Motor neuron (in vitro differentiated cells): Measurements from ENCODE around the gene UROC1. TPM values are rescaled to one million over a fixed set of nuclear protein-coding genes. Genes with fewer than 3 reads are reported as not detected.

Experiments used
- ATAC-seq, 8 experiments: fragments of 200-7000 bp; cut with Tn5 transposase; replicated peaks in 6 of 8; 2 replicates each; pipeline ENCODE4 v1.8.0; 2021; ENCODE audit warnings: mild to moderate bottlenecking in 8 of 8, moderate library complexity in 8 of 8
- H3K27ac ChIP-seq, 2 donors: fragments of 250-450 bp; sonication (Bioruptor Pico); 2 replicates each; pipeline ENCODE4 v1.9.0; 2021; ENCODE audit warnings: antibody characterized with exemption in 2 of 2, mild to moderate bottlenecking in 2 of 2, moderate library complexity in 1 of 2
- H3K4me1 ChIP-seq, 2 donors: fragments of 250-450 bp; sonication (Bioruptor Pico); replicated peaks in 1 of 2; 2 replicates each; pipeline ENCODE4 v1.6.1; 2021; ENCODE audit warnings: antibody characterized with exemption in 2 of 2, mild to moderate bottlenecking in 2 of 2, moderate library complexity in 1 of 2
- H3K4me3 ChIP-seq, 5 donors: fragments of 250-450 bp; sonication (Bioruptor Pico); 2 replicates each; pipeline ENCODE4 v1.9.0; 2021; ENCODE audit warnings: antibody characterized with exemption in 5 of 5, mild to moderate bottlenecking in 5 of 5, moderate library complexity in 4 of 5
- WGBS, 10 experiments: fragments of 450-650 bp; shearing (Covaris generic); methylation state at CpG; one replicate each; pipeline ENCODE4 v1.0.0; 2022; 5-methylcytosine and 5-hydroxymethylcytosine counted together
- in situ Hi-C, 9 experiments: fragments of 400-800 bp; cut with MboI; loops; one replicate each; pipeline ENCODE4 v1.15.0; 2021; ENCODE audit warnings: low sequenced_read_pairs in 9 of 9, low pct_unique_long_range_greater_than_20kb in 2 of 9; ENCODE audit not compliant: unreplicated experiment in 9 of 9
- total RNA-seq, 8 experiments: library from RNA; unstranded; fragments of 300-600 nt; gene quantifications; 2 replicates each; pipeline versions ENCODE4 v1.2.3 to v1.2.4, GENCODE V29; 2022

Gene UROC1
- total RNA-seq, 8 experiments from 2014 or later: 0.04 to 0.38 (median 0.10) TPM; not detected in 2

GRCh38 chr3:126490619-126491018 is 27.0 kb downstream of the UROC1 start:
- in situ Hi-C loops: no loop called here
- Histone ChIP-seq H3K27ac (no peak overlapping the region), H3K4me1 (peaks cover 18 to 19% of the 10 kb centered on the region in 2 donors), H3K4me3 (no peak overlapping the region)
- 40 to 93% (median 80%) methylated on average over 1 to 6 of the region's 6 CpGs; no CpG with 5 or more reads in 1 of the 10 experiments for WGBS, 10 experiments
- no peak for ATAC-seq

GRCh38 chr3:126488886-126489569 is 28.5 kb downstream of the UROC1 start:
- in situ Hi-C loops: no loop called here
- 60 to 100% (median 98%) methylated on average over 1 to 6 of the region's 16 CpGs; no CpG with 5 or more reads in 4 of the 10 experiments for WGBS, 10 experiments
- Histone ChIP-seq H3K4me3 (no peak overlapping the region), H3K4me1 (peaks cover 28 to 29% of the 10 kb centered on the region in 2 donors), H3K27ac (no peak overlapping the region)
- no peak for ATAC-seq

GRCh38 chr3:126488185-126488584 is 29.4 kb downstream of the UROC1 start:
- Histone ChIP-seq H3K4me1 (peaks cover 24 to 25% of the 10 kb centered on the region in 2 donors), H3K27ac (no peak overlapping the region), H3K4me3 (no peak overlapping the region)
- WGBS, 10 experiments: 60 to 100% (median 87%) methylated on average over 1 to 6 of the region's 14 CpGs; no CpG with 5 or more reads in 2 of the 10 experiments
- no peak for ATAC-seq
- in situ Hi-C loops: no loop called here

- Histone ChIP-seq H3K4me1 (peaks cover 24 to 25% of the 10 kb centered on the region in 2 donors), H3K4me3 (no peak overlapping the region), H3K27ac (no peak overlapping the region)
- peak in 6 of 8 experiments; percentile 12 to 59 (median 41) for ATAC-seq
- in situ Hi-C loops: no loop called here
- 3 to 86% (median 68%) methylated on average over 2 to 7 of the region's 17 CpGs; no CpG with 5 or more reads in 3 of the 10 experiments for WGBS, 10 experiments
Observed at GRCh38 chr3:126487151-126487771, 30.3 kb downstream of the UROC1 start.

GRCh38 chr3:126486360-126486847 is 31.2 kb downstream of the UROC1 start:
- Histone ChIP-seq H3K4me1 (peaks cover 26 to 29% of the 10 kb centered on the region in 2 donors), H3K4me3 (no peak overlapping the region), H3K27ac (no peak overlapping the region)
- peak in 2 of 8 experiments; percentile 11 for ATAC-seq
- 16 to 90% (median 81%) methylated on average over 2 to 6 of the region's 14 CpGs; no CpG with 5 or more reads in 4 of the 10 experiments for WGBS, 10 experiments
- in situ Hi-C loops: no loop called here

GRCh38 chr3:126485956-126486355 is 31.6 kb downstream of the UROC1 start:
- no peak overlapping the region for H3K27ac ChIP-seq
- no peak for ATAC-seq
- no peak overlapping the region for H3K4me3 ChIP-seq
- in situ Hi-C loops: no loop called here
- peaks cover 30 to 34% of the 10 kb centered on the region in 2 donors for H3K4me1 ChIP-seq
- WGBS, 10 experiments: 58 to 96% (median 86%) methylated on average over 2 to 5 of the region's 9 CpGs; no CpG with 5 or more reads in 5 of the 10 experiments

- WGBS, 10 experiments: 0 to 100% (median 39%) methylated on average over 1 to 4 of the region's 8 CpGs; no CpG with 5 or more reads in 1 of the 10 experiments
- in situ Hi-C loops: no loop called here
- ATAC-seq: peak in 7 of 8 experiments; percentile 41 to 82 (median 81)
- Histone ChIP-seq H3K4me3 (no peak overlapping the region), H3K27ac (peak overlapping the region in 1 of 2 donors; percentile 4), H3K4me1 (peaks cover 31 to 33% of the 10 kb centered on the region in 2 donors)
Observed at GRCh38 chr3:126485176-126485897, 32.2 kb downstream of the UROC1 start.

- WGBS, 10 experiments: 50 to 100% (median 83%) methylated on average over 1 to 2 of the region's 3 CpGs; no CpG with 5 or more reads in 5 of the 10 experiments
- Histone ChIP-seq H3K27ac (no peak overlapping the region), H3K4me1 (peaks cover 29 to 31% of the 10 kb centered on the region in 2 donors), H3K4me3 (no peak overlapping the region)
- no peak for ATAC-seq
- in situ Hi-C loops: no loop called here
Observed at GRCh38 chr3:126484662-126485061, 32.9 kb downstream of the UROC1 start.

GRCh38 chr3:126484148-126484547 is 33.4 kb downstream of the UROC1 start:
- no peak overlapping the region for H3K27ac ChIP-seq
- 58 to 81% (median 74%) methylated on average over 2 to 3 of the region's 3 CpGs; no CpG with 5 or more reads in 2 of the 10 experiments for WGBS, 10 experiments
- in situ Hi-C loops: no loop called here
- peaks cover 29 to 31% of the 10 kb centered on the region in 2 donors for H3K4me1 ChIP-seq
- H3K4me3 ChIP-seq: no peak overlapping the region
- no peak for ATAC-seq

GRCh38 chr3:126483321-126483761 is 34.2 kb downstream of the UROC1 start:
- peaks cover 29 to 31% of the 10 kb centered on the region in 2 donors for H3K4me1 ChIP-seq
- in situ Hi-C loops: no loop called here
- no peak for ATAC-seq
- H3K27ac ChIP-seq: no peak overlapping the region
- H3K4me3 ChIP-seq: no peak overlapping the region
- WGBS, 10 experiments: 59 to 100% (median 97%) methylated on average over 2 to 8 of the region's 14 CpGs; no CpG with 5 or more reads in 4 of the 10 experiments

GRCh38 chr3:126482503-126483255 is 34.9 kb downstream of the UROC1 start:
- in situ Hi-C loops: no loop called here
- 66 to 100% (median 88%) methylated on average over 1 to 7 of the region's 15 CpGs; no CpG with 5 or more reads in 5 of the 10 experiments for WGBS, 10 experiments
- Histone ChIP-seq H3K4me3 (no peak overlapping the region), H3K27ac (no peak overlapping the region), H3K4me1 (peaks cover 29 to 31% of the 10 kb centered on the region in 2 donors)
- no peak for ATAC-seq

- H3K4me3 ChIP-seq: no peak overlapping the region
- in situ Hi-C loops: no loop called here
- ATAC-seq: peak in 6 of 8 experiments; percentile 13 to 67 (median 47)
- H3K4me1 ChIP-seq: peaks cover 27 to 29% of the 10 kb centered on the region in 2 donors
- no peak overlapping the region for H3K27ac ChIP-seq
- WGBS, 10 experiments: 0 to 100% (median 74%) methylated on average over 1 to 9 of the region's 16 CpGs; no CpG with 5 or more reads in 1 of the 10 experiments
Observed at GRCh38 chr3:126481808-126482502, 35.6 kb downstream of the UROC1 start.
